Ishikawa (cell line): ENCODE results near the gene TBCEL.
A peak's percentile ranks its signal among the peaks of the same experiment; 100 is the strongest.

Source experiments
- CEBPB ChIP-seq: IDR thresholded peaks from 2 replicates; pipeline ENCODE4 v1.6.1; 2012
- CREB1 ChIP-seq: IDR thresholded peaks from 2 replicates; pipeline ENCODE4 v1.6.1; 2012; ENCODE audit warnings: low read depth
- EGR1 ChIP-seq: IDR thresholded peaks from 2 replicates; pipeline ENCODE4 v1.6.1; 2012
- EP300 ChIP-seq: IDR thresholded peaks from 2 replicates; pipeline ENCODE4 v1.6.1; 2012; ENCODE audit warnings: borderline replicate concordance
- FOXM1 ChIP-seq: IDR thresholded peaks from 2 replicates; pipeline ENCODE4 v1.6.1; 2012; ENCODE audit warnings: low read depth, borderline replicate concordance
- MAX ChIP-seq: IDR thresholded peaks from 2 replicates; pipeline ENCODE4 v1.6.1; 2012
- NFIC ChIP-seq: IDR thresholded peaks from 2 replicates; pipeline ENCODE4 v1.6.1; 2012
- RAD21 ChIP-seq: IDR thresholded peaks from 2 replicates; pipeline ENCODE4 v1.6.1; 2012; ENCODE audit warnings: low read depth
- REST ChIP-seq: IDR thresholded peaks from 2 replicates; pipeline ENCODE4 v1.6.1; 2012; ENCODE audit warnings: low read depth, mild to moderate bottlenecking
- TAF1 ChIP-seq: IDR thresholded peaks from 2 replicates; pipeline ENCODE4 v1.6.1; 2012; ENCODE audit warnings: low read depth, mild to moderate bottlenecking
- TCF12 ChIP-seq: IDR thresholded peaks from 2 replicates; pipeline ENCODE4 v1.6.1; 2012; ENCODE audit warnings: low read depth
- TEAD4 ChIP-seq: IDR thresholded peaks from 2 replicates; pipeline ENCODE4 v1.6.1; 2012
- USF1 ChIP-seq: IDR thresholded peaks from 2 replicates; pipeline ENCODE4 v1.6.1; 2012
- YY1 ChIP-seq: IDR thresholded peaks from 2 replicates; pipeline ENCODE4 v1.6.1; 2012; ENCODE audit warnings: low read depth
- ZBTB7A ChIP-seq: IDR thresholded peaks from 2 replicates; pipeline ENCODE4 v1.6.1; 2012; ENCODE audit warnings: low read depth

Gene TBCEL

GRCh38 chr11:121023848-121024751 lies at the start of gene TBCEL:
Gene TBCEL, plus strand, starts transcription at chr11:121024102. Its CDS starts 21,589 bp downstream, at chr11:121045691.
- no peak for TF ChIP-seq EGR1
- no peak for TF ChIP-seq NFIC
- TF ChIP-seq TAF1: no peak; the same call in 1 of the 2 replicates
- peak; percentile 40; the same call in 1 of the 2 replicates for TF ChIP-seq TCF12
- TF ChIP-seq CEBPB: no peak
- peak; percentile 63; the same call in 1 of the 2 replicates for TF ChIP-seq ZBTB7A
- TF ChIP-seq MAX: peak; percentile 95
- no peak for TF ChIP-seq RAD21
- peak; percentile 99 for TF ChIP-seq USF1
- TF ChIP-seq EP300: 0 out of 2 replicates have a peak, but pooled peaks have one; percentile 17
- no peak for TF ChIP-seq REST
- TF ChIP-seq CREB1: peak; percentile 40; the same call in 1 of the 2 replicates
- no peak for TF ChIP-seq TEAD4
- TF ChIP-seq FOXM1: no peak
- TF ChIP-seq YY1: no peak

- TF ChIP-seq EGR1 (no peak), TEAD4 (no peak), FOXM1 (no peak), MAX (no peak), USF1 (no peak), NFIC (no peak), RAD21 (no peak), CREB1 (no peak), REST (no peak), ZBTB7A (no peak), TAF1 (no peak), CEBPB (no peak), EP300 (no peak), YY1 (no peak), TCF12 (no peak)
Observed at GRCh38 chr11:120974466-120974865, 49.4 kb upstream of the TBCEL start.

GRCh38 chr11:120974965-120975364 lies 48.9 kb upstream of the TBCEL start:
- TF ChIP-seq TAF1 (no peak), CREB1 (no peak), TCF12 (no peak), YY1 (no peak), NFIC (no peak), ZBTB7A (no peak), EGR1 (no peak), USF1 (no peak), FOXM1 (no peak)

GRCh38 chr11:120977266-120978137 lies 46.4 kb upstream of the TBCEL start:
- no peak for TF ChIP-seq TCF12
- no peak for TF ChIP-seq REST
